GM10248 (cell line): ENCODE data around the gene DYNLT4.

Source experiments
- CTCF ChIA-PET: fragments of 300-600 bp; sonication (Branson Sonifier 250); formaldehyde crosslinking; extraction: SDS; loops from one replicate; lab custom pipeline; 2021; ENCODE audit warnings: antibody characterized with exemption; lab: Yijun Ruan, JAX
- POLR2A ChIA-PET: fragments of 350-650 bp; sonication (Branson Sonifier 250); formaldehyde crosslinking; extraction: SDS; loops from one replicate; lab custom pipeline; 2020; ENCODE audit warnings: antibody characterized with exemption; lab: Yijun Ruan, JAX
- DNase-seq: peaks from one replicate; pipeline ENCODE4 v3.0.0; 2012; ENCODE audit errors: extremely low spot score
- TF ChIP-seq, protein P1 (sequence below): IDR thresholded peaks from 2 replicates; pipeline ENCODE4 v1.5.1; 2012; ENCODE audit warnings: mild to moderate bottlenecking, low read depth; ENCODE audit errors: extremely low read depth, missing control alignments, control extremely low read depth

DYNLT4 gene

GRCh38 chr1:44806704-44807363 lies at the start of gene DYNLT4:
TSS of gene DYNLT4 (minus strand) at chr1:44807351. CDS start at chr1:44806668, 683 bp downstream.
- TF ChIP-seq, protein P1, sequence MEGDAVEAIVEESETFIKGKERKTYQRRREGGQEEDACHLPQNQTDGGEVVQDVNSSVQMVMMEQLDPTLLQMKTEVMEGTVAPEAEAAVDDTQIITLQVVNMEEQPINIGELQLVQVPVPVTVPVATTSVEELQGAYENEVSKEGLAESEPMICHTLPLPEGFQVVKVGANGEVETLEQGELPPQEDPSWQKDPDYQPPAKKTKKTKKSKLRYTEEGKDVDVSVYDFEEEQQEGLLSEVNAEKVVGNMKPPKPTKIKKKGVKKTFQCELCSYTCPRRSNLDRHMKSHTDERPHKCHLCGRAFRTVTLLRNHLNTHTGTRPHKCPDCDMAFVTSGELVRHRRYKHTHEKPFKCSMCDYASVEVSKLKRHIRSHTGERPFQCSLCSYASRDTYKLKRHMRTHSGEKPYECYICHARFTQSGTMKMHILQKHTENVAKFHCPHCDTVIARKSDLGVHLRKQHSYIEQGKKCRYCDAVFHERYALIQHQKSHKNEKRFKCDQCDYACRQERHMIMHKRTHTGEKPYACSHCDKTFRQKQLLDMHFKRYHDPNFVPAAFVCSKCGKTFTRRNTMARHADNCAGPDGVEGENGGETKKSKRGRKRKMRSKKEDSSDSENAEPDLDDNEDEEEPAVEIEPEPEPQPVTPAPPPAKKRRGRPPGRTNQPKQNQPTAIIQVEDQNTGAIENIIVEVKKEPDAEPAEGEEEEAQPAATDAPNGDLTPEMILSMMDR: no peak
- ChIA-PET POLR2A (interaction anchor here (1.1 to 7.7 kb wide), 3 partner anchors 13 to 85 kb away, joined by 4 to 120 read pairs (median 4); partner anchors contain the start of gene RPS8), CTCF (interaction anchor here (1.0 to 4.3 kb wide), 3 partner anchors 12 to 21 kb away, joined by 4 to 42 read pairs (median 25); no protein-coding TSS in a partner anchor)
- DNase-seq: no peak

- no peak for DNase-seq
- ChIA-PET POLR2A (no interaction called here), CTCF (no interaction called here)
- TF ChIP-seq, protein P1: no peak
Measured at GRCh38 chr1:44855742-44856141, 48.6 kb upstream of the DYNLT4 start.

GRCh38 chr1:44854970-44855369 lies 47.8 kb upstream of the DYNLT4 start:
- TF ChIP-seq, protein P1: no peak
- CTCF ChIA-PET: no interaction called here
- no peak for DNase-seq
- POLR2A ChIA-PET: no interaction called here

DNA sequence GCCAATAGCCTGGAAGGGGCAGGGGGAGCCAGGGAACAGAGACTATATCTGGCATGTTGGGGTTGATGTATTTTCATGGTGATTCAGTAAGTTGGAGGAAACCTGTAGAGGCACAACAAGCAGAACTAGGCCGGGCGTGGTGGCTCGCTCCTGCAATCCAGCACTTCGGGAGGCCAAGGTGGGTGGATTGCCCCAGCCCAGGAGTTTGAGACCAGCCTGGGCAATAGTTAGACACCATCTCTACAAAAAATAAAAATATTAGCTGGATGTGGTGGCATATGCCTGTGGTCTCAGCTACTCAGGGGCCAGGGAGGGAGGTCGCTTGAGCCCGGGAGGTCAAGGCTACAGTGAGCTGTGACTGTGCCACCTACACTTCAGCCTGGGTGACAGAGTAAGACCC lies 46.0 kb upstream of the DYNLT4 start:
- DNase-seq: no peak
- TF ChIP-seq, protein P1: no peak
- ChIA-PET CTCF (interaction anchor here (1.2 to 1.8 kb wide), 5 partner anchors 9 to 423 kb away, joined by 3 to 5 read pairs (median 3); no protein-coding TSS in a partner anchor), POLR2A (no interaction called here)

DNA sequence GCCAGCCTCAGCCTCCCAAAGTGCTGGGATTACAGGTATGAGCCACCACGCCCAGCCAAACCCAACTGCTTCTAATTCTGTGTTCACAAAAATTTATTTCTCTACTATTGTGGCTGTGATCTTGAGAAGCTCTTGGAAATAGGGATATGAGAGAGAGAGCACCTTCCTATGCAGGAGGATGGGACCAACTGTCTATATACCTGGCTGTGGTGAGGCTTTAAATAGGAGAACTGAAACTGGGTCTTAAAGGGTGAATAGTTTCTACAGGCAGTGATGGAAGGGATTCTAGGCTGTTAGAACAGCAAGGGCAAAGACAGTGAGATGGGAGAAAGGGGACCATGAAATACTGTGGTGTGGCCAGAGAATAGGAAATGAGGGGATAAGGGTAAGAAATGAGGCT lies 44.2 kb upstream of the DYNLT4 start:
- ChIA-PET CTCF (interaction anchor here (1.2 to 1.5 kb wide), 2 partner anchors 10 to 15 kb away, joined by 3 to 4 read pairs; no protein-coding TSS in a partner anchor), POLR2A (no interaction called here)
- no peak for DNase-seq
- TF ChIP-seq, protein P1: no peak

DNA sequence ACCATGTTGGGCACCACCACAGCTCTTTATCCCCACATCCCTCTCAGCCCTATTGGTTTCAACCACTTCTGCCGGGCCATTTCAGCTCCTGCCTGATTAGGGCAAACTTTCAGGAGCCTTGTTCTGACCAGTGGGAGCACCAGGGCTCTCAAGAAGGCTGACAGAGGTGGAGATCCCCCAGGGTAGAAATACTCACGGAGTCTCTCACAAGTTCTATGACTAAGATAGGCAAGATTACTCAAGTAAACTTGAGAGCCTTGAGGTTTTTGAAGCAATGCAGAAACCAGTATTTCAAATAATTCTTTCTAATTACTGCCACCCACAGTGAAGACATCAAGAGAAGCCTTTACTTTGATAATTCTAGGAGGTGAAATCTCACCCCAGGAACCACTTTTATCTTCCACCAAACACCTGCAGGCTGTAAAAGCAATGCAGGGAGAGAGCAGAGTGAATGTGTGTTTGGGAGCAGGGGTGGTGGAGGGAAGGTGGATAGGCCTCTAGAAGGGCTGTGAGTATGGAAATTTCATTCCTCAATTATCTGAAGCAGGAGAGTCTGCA lies 42.5 kb upstream of the DYNLT4 start:
- no peak for DNase-seq
- ChIA-PET POLR2A (interaction anchor here (1.3 kb wide), 1 partner anchor 30 kb away, joined by 6 read pairs; no protein-coding TSS in a partner anchor), CTCF (interaction anchor here (1.2 kb wide), 1 partner anchor 12 kb away, joined by 5 read pairs; no protein-coding TSS in a partner anchor)
- TF ChIP-seq, protein P1: no peak
